Adrenal gland (tissue), 12 donors: ENCODE measurements around the gene GATD1. TPM values are rescaled to one million over a fixed set of nuclear protein-coding genes. Genes with fewer than 3 reads are reported as not detected.
A peak's percentile ranks its signal among the peaks of the same experiment; 100 is the strongest.

Source experiments
- DNase-seq, 7 donors: peaks; one replicate each; pipeline ENCODE4 v3.0.0-alpha.2; 2019 to 2020
- H3K27ac ChIP-seq, 5 donors: fragments of 200-600 bp; sonication (generic) in 4 of 5; 1 replicate in 3 of 5; 2 replicates in 2 of 5; pipeline versions ENCODE4 v1.5.1 to v1.8.0; 2016 to 2020; ENCODE audit warnings: mild to moderate bottlenecking in 1 of 5
- H3K27me3 ChIP-seq: fragments of 200-600 bp; 2 replicates; pipeline ENCODE4 v1.8.0; 2021
- H3K36me3 ChIP-seq, 2 donors: fragments of 200-600 bp; replicated peaks in 1 of 2; 1 replicate in 1 of 2; 2 replicates in 1 of 2; pipeline versions ENCODE4 v1.5.1 to v1.8.0; 2018 to 2022
- H3K4me1 ChIP-seq, 2 donors: fragments of 200-600 bp; replicated peaks in 1 of 2; 1 replicate in 1 of 2; 2 replicates in 1 of 2; pipeline versions ENCODE4 v1.5.1 to v1.8.0; 2018 to 2021
- H3K4me3 ChIP-seq, 4 donors: fragments of 200-600 bp; sonication (generic) in 3 of 4; one replicate each; pipeline ENCODE4 v1.5.1; 2016 to 2018
- H3K9me3 ChIP-seq, 3 donors: fragments of 200-600 bp; sonication (generic) in 1 of 3; replicated peaks in 1 of 3; 1 replicate in 2 of 3; 2 replicates in 1 of 3; pipeline versions ENCODE4 v1.5.1 to v1.8.0; 2016 to 2021
- CTCF ChIP-seq, 6 experiments: fragments of 450-650 bp in 4 of 6; fragments of 200-600 bp in 2 of 6; sonication (generic) in 1 of 6; IDR thresholded peaks; 1 replicate in 5 of 6; 2 replicates in 1 of 6; pipeline versions ENCODE4 v1.5.1 to v1.8.0; 2016 to 2021; ENCODE audit warnings: antibody characterized with exemption in 6 of 6, mild to moderate bottlenecking in 2 of 6, moderate library complexity in 1 of 6
- POLR2A ChIP-seq, 2 donors: fragments of 450-650 bp; IDR thresholded peaks; one replicate each; pipeline ENCODE4 v1.6.1; 2017; ENCODE audit warnings: antibody characterized with exemption in 2 of 2, mild to moderate bottlenecking in 2 of 2, moderate library complexity in 1 of 2
- WGBS, 4 donors: extraction: QIAGEN DNeasy Blood & Tissue Kit in 2 of 4; methylation state at CpG; one replicate each; pipeline versions ENCODE4 v1.1.5 to v1.1.7; 2013 to 2017; 5-methylcytosine and 5-hydroxymethylcytosine counted together
- intact Hi-C, 2 donors: fragments of 100-400 bp; cut with DNase I; formaldehyde crosslinking; loops; one replicate each; pipeline versions ENCODE4 v1.14.1 to v1.15.0; 2022 to 2023
- polyA plus RNA-seq, 3 donors: library from polyadenylated mRNA; stranded (reverse); fragments of 200-250 nt in 2 of 3; fragments of 350-450 nt in 1 of 3; fragmentation: Illumina TruSeq in 1 of 3; extraction: RNeasy Lipid Tissue Mini Kit (QIAGEN cat#74804) in 1 of 3; gene quantifications; one replicate each; pipeline ENCODE4 v1.2.3, GENCODE V29; 2013 to 2014
- small RNA-seq, 2 donors: library from RNA; depleted of rRNA; stranded (forward); fragments of <200 nt; gene quantifications; one replicate each; pipeline ENCODE3, GENCODE V24; 2016
- total RNA-seq, 9 donors: library from RNA; depleted of rRNA in 4 of 9; stranded (reverse); fragments of >200 nt in 4 of 9; fragments of 120-200 nt in 1 of 9; fragmentation: NEBNext Ultra II Directional in 1 of 9; extraction: Animal tissue kit (Norgen Biotek cat#: 25700) in 1 of 9; gene quantifications; one replicate each; pipeline versions ENCODE4 v1.1.0 to v1.2.4, GENCODE V29; 2013 to 2023
- donor health status: healthy with polysubstance abuse.
- donor health status: Bipolar disorder and iron deficiency.
- donor health status: DM: yes; HTN: yes; CAD: no.
- donor health status: DM: no; HTN: no; CAD: no.
- donor health status: DM: no; HTN: no; CAD: no.
- donor health status: DM: yes; HTN: yes; CAD: no.

GATD1 gene
- total and polyA plus RNA-seq, 12 donors: 20.3 to 176 (median 80.5) TPM

- H3K9me3 ChIP-seq: no peaks in the 10 kb centered on the region
- no peak overlapping the region for H3K27ac ChIP-seq
- intact Hi-C loops: loop anchor here (5.0 to 10.0 kb wide), 3 partner anchors 58 to 168 kb away; no protein-coding TSS in a partner anchor
- TF ChIP-seq POLR2A (IDR thresholded peaks at IDR 0.05) (no peak), CTCF (IDR thresholded peaks at IDR 0.05) (no peak)
- H3K27me3 ChIP-seq: peaks cover 21% of the 10 kb centered on the region
- DNase-seq: peak in 2 of 7 donors; percentile 59 to 74
- H3K4me3 ChIP-seq: no peak overlapping the region
- H3K36me3 ChIP-seq: no peaks in the 10 kb centered on the region
- 0 to 7% (median 4%) methylated on average over 3 to 52 of the region's 53 CpGs for WGBS, 4 donors
- H3K4me1 ChIP-seq: peaks cover 5 to 12% of the 10 kb centered on the region in 2 donors
These were observed 56.5 kb downstream of the GATD1 start for GRCh38 chr11:720642-721246.

- intact Hi-C loops: loop anchor here (5.0 to 10.0 kb wide), 3 partner anchors 58 to 168 kb away; no protein-coding TSS in a partner anchor
- peaks cover 4 to 7% of the 10 kb centered on the region in 2 donors for H3K4me1 ChIP-seq
- DNase-seq: no peak
- no peak overlapping the region for H3K4me3 ChIP-seq
- 62 to 80% (median 66%) methylated on average over 2 to 35 of the region's 35 CpGs for WGBS, 4 donors
- no peak overlapping the region for H3K27ac ChIP-seq
- peaks cover 17% of the 10 kb centered on the region for H3K27me3 ChIP-seq
- no peaks in the 10 kb centered on the region for H3K36me3 ChIP-seq
- H3K9me3 ChIP-seq: no peaks in the 10 kb centered on the region
- TF ChIP-seq POLR2A (IDR thresholded peaks at IDR 0.05): no peak
- no peak for TF ChIP-seq CTCF (IDR thresholded peaks at IDR 0.05)
These were observed 57.2 kb downstream of the GATD1 start for GRCh38 chr11:720017-720641.

GRCh38 chr11:719214-720016 lies 57.9 kb downstream of the GATD1 start:
- Histone ChIP-seq H3K9me3 (no peaks in the 10 kb centered on the region), H3K27me3 (peaks cover 13% of the 10 kb centered on the region), H3K27ac (no peak overlapping the region), H3K4me1 (peaks cover 4 to 7% of the 10 kb centered on the region in 2 donors), H3K4me3 (no peak overlapping the region), H3K36me3 (no peaks in the 10 kb centered on the region)
- no peak for TF ChIP-seq POLR2A (IDR thresholded peaks at IDR 0.05)
- no peak for TF ChIP-seq CTCF (IDR thresholded peaks at IDR 0.05)
- 73 to 80% (median 77%) methylated on average over 26 to 34 of the region's 34 CpGs for WGBS, 4 donors
- no peak for DNase-seq
- intact Hi-C loops: loop anchor here (5.0 to 10.0 kb wide), 3 partner anchors 57 to 167 kb away; no protein-coding TSS in a partner anchor

Small RNAs within 50 kb of the gene (small RNA-seq; reads per million reads assigned to genes)
- gene SNORA52: 0 reads per million in 2 donors

Other genes with a start within 250 kb of the GATD1 start
- 10 to 100 TPM; 10.8 to 45.0 (median 36.7) TPM for gene HRAS, start 241.9 kb downstream of the GATD1 start, total RNA-seq
- 100 to 1,000 TPM in 2 of 3 donors, 10 to 100 TPM in 1; 18.7 to 190 (median 164) TPM for gene HRAS, start 241.9 kb downstream of the GATD1 start, polyA plus RNA-seq
- gene LRRC56, start 240.0 kb downstream of the GATD1 start, total RNA-seq: 1 to 10 TPM in 2 of 9 donors, under 1 TPM in 6, not detected in 1; 0.32 to 1.7 (median 0.82) TPM
- gene LRRC56, start 240.0 kb downstream of the GATD1 start, polyA plus RNA-seq: 1 to 10 TPM in 2 of 3 donors, not detected in 1; 1.7 to 4.3 TPM
- 1 to 10 TPM in 8 of 9 donors, under 1 TPM in 1; 0.35 to 9.1 (median 6.0) TPM for gene LMNTD2, start 216.7 kb downstream of the GATD1 start, total RNA-seq
- gene LMNTD2, start 216.7 kb downstream of the GATD1 start, polyA plus RNA-seq: 10 to 100 TPM in 2 of 3 donors, under 1 TPM in 1; 0.20 to 21.0 (median 12.7) TPM
- 10 to 100 TPM in 4 of 9 donors, 1 to 10 TPM in 5; 2.9 to 18.2 (median 5.8) TPM for gene RASSF7, start 216.5 kb downstream of the GATD1 start, total RNA-seq
- 10 to 100 TPM in 1 of 3 donors, 1 to 10 TPM in 1, under 1 TPM in 1; 0.33 to 19.9 (median 9.8) TPM for gene RASSF7, start 216.5 kb downstream of the GATD1 start, polyA plus RNA-seq
- 10 to 100 TPM; 17.2 to 42.2 (median 29.0) TPM for gene PHRF1, start 201.0 kb downstream of the GATD1 start, total RNA-seq
- gene PHRF1, start 201.0 kb downstream of the GATD1 start, polyA plus RNA-seq: 10 to 100 TPM in 2 of 3 donors, 1 to 10 TPM in 1; 8.7 to 62.3 (median 23.3) TPM
- gene IRF7, start 161.5 kb downstream of the GATD1 start, total RNA-seq: 10 to 100 TPM in 5 of 9 donors, 1 to 10 TPM in 4; 3.6 to 28.3 (median 10.0) TPM
- 10 to 100 TPM in 2 of 3 donors, under 1 TPM in 1; 0.81 to 87.6 (median 25.9) TPM for gene IRF7, start 161.5 kb downstream of the GATD1 start, polyA plus RNA-seq
- 1 to 10 TPM in 5 of 9 donors, under 1 TPM in 3, not detected in 1; 0.44 to 5.2 (median 1.2) TPM for gene CDHR5, start 152.5 kb downstream of the GATD1 start, total RNA-seq
- gene CDHR5, start 152.5 kb downstream of the GATD1 start, polyA plus RNA-seq: under 1 TPM; 0.31 to 0.61 (median 0.56) TPM
- gene SCT, start 150.3 kb downstream of the GATD1 start, total RNA-seq: under 1 TPM in 1 of 9 donors, not detected in 8; 0.67 TPM
- gene SCT, start 150.3 kb downstream of the GATD1 start, polyA plus RNA-seq: under 1 TPM in 1 of 3 donors, not detected in 2; 0.61 TPM
- 1 to 10 TPM in 1 of 9 donors, under 1 TPM in 6, not detected in 2; 0.28 to 1.1 (median 0.34) TPM for gene DRD4, start 140.2 kb downstream of the GATD1 start, total RNA-seq
- gene DRD4, start 140.2 kb downstream of the GATD1 start, polyA plus RNA-seq: 1 to 10 TPM in 2 of 3 donors, not detected in 1; 1.2 to 1.3 TPM
- gene DEAF1, start 82.3 kb downstream of the GATD1 start, total RNA-seq: 10 to 100 TPM; 32.8 to 57.3 (median 54.8) TPM
- gene DEAF1, start 82.3 kb downstream of the GATD1 start, polyA plus RNA-seq: 100 to 1,000 TPM in 1 of 3 donors, 10 to 100 TPM in 2; 20.6 to 131 (median 67.0) TPM
- gene TMEM80, start 81.7 kb downstream of the GATD1 start, total RNA-seq: 10 to 100 TPM; 11.1 to 85.3 (median 33.8) TPM
- 10 to 100 TPM; 14.8 to 33.8 (median 26.0) TPM for gene TMEM80, start 81.7 kb downstream of the GATD1 start, polyA plus RNA-seq
- 10 to 100 TPM in 8 of 9 donors, 1 to 10 TPM in 1; 2.7 to 57.7 (median 34.3) TPM for gene EPS8L2, start 71.3 kb downstream of the GATD1 start, total RNA-seq
- gene EPS8L2, start 71.3 kb downstream of the GATD1 start, polyA plus RNA-seq: 10 to 100 TPM in 2 of 3 donors, 1 to 10 TPM in 1; 9.7 to 51.9 (median 25.6) TPM
- gene TALDO1, start 30.0 kb downstream of the GATD1 start, total RNA-seq: 100 to 1,000 TPM in 8 of 9 donors, 10 to 100 TPM in 1; 83.2 to 167 (median 153) TPM
- gene TALDO1, start 30.0 kb downstream of the GATD1 start, polyA plus RNA-seq: 100 to 1,000 TPM in 2 of 3 donors, 10 to 100 TPM in 1; 64.3 to 117 (median 100) TPM
- 1 to 10 TPM in 3 of 9 donors, under 1 TPM in 2, not detected in 4; 0.42 to 4.9 (median 1.9) TPM for gene CEND1, start 12.6 kb upstream of the GATD1 start, total RNA-seq
- gene CEND1, start 12.6 kb upstream of the GATD1 start, polyA plus RNA-seq: 10 to 100 TPM in 1 of 3 donors, 1 to 10 TPM in 2; 1.6 to 14.5 (median 4.2) TPM
- gene SLC25A22, start 20.8 kb upstream of the GATD1 start, total RNA-seq: 10 to 100 TPM in 7 of 9 donors, 1 to 10 TPM in 2; 8.2 to 41.3 (median 16.5) TPM
- 10 to 100 TPM in 2 of 3 donors, 1 to 10 TPM in 1; 7.7 to 18.8 (median 14.0) TPM for gene SLC25A22, start 20.8 kb upstream of the GATD1 start, polyA plus RNA-seq
- gene PIDD1, start 27.7 kb upstream of the GATD1 start, total RNA-seq: 10 to 100 TPM in 4 of 9 donors, 1 to 10 TPM in 5; 3.5 to 28.8 (median 9.8) TPM
- gene PIDD1, start 27.7 kb upstream of the GATD1 start, polyA plus RNA-seq: 100 to 1,000 TPM in 1 of 3 donors, 10 to 100 TPM in 1, under 1 TPM in 1; 0.93 to 110 (median 51.7) TPM
- gene RPLP2, start 32.5 kb upstream of the GATD1 start, total RNA-seq: 1,000 to 10,000 TPM in 5 of 9 donors, 100 to 1,000 TPM in 4; 190 to 2,046 (median 1,036) TPM
- gene RPLP2, start 32.5 kb upstream of the GATD1 start, polyA plus RNA-seq: 1,000 to 10,000 TPM in 2 of 3 donors, 100 to 1,000 TPM in 1; 496 to 2,473 (median 1,460) TPM
- 100 to 1,000 TPM in 4 of 9 donors, 10 to 100 TPM in 5; 24.1 to 311 (median 89.4) TPM for gene PNPLA2, start 41.4 kb upstream of the GATD1 start, total RNA-seq
- gene PNPLA2, start 41.4 kb upstream of the GATD1 start, polyA plus RNA-seq: 100 to 1,000 TPM in 2 of 3 donors, 10 to 100 TPM in 1; 46.2 to 403 (median 162) TPM
- gene CRACR2B, start 50.4 kb upstream of the GATD1 start, total RNA-seq: 10 to 100 TPM in 7 of 9 donors, 1 to 10 TPM in 2; 5.9 to 22.6 (median 14.2) TPM
- gene CRACR2B, start 50.4 kb upstream of the GATD1 start, polyA plus RNA-seq: 10 to 100 TPM in 2 of 3 donors, 1 to 10 TPM in 1; 1.0 to 91.3 (median 39.3) TPM
- gene CD151, start 55.5 kb upstream of the GATD1 start, total RNA-seq: 100 to 1,000 TPM; 182 to 387 (median 326) TPM
- gene CD151, start 55.5 kb upstream of the GATD1 start, polyA plus RNA-seq: 100 to 1,000 TPM; 111 to 268 (median 246) TPM
- gene POLR2L, start 65.0 kb upstream of the GATD1 start, total RNA-seq: 100 to 1,000 TPM in 5 of 9 donors, 10 to 100 TPM in 4; 26.2 to 206 (median 121) TPM
- gene POLR2L, start 65.0 kb upstream of the GATD1 start, polyA plus RNA-seq: 100 to 1,000 TPM in 1 of 3 donors, 10 to 100 TPM in 2; 43.3 to 163 (median 96.5) TPM
- gene TSPAN4, start 65.4 kb upstream of the GATD1 start, total RNA-seq: 100 to 1,000 TPM in 2 of 9 donors, 10 to 100 TPM in 7; 19.4 to 207 (median 71.8) TPM
- 10 to 100 TPM in 2 of 3 donors, 1 to 10 TPM in 1; 5.2 to 50.4 (median 41.2) TPM for gene TSPAN4, start 65.4 kb upstream of the GATD1 start, polyA plus RNA-seq
- gene CHID1, start 133.3 kb upstream of the GATD1 start, total RNA-seq: 100 to 1,000 TPM in 5 of 9 donors, 10 to 100 TPM in 4; 46.0 to 220 (median 100) TPM
- 10 to 100 TPM; 39.2 to 60.1 (median 56.3) TPM for gene CHID1, start 133.3 kb upstream of the GATD1 start, polyA plus RNA-seq
- 100 to 1,000 TPM in 3 of 9 donors, 10 to 100 TPM in 6; 15.3 to 115 (median 74.8) TPM for gene AP2A2, start 148.4 kb upstream of the GATD1 start, total RNA-seq
- gene AP2A2, start 148.4 kb upstream of the GATD1 start, polyA plus RNA-seq: 10 to 100 TPM; 28.6 to 98.5 (median 71.4) TPM